H1 (cell line): ENCODE measurements around the gene ZNF614. TPM values are rescaled to one million over a fixed set of nuclear protein-coding genes. Genes with fewer than 3 reads are reported as not detected.
"Not testable (repeated sequence)": the region's sequence is repeated elsewhere in the genome, so short reads cannot be mapped to it uniquely, and the experiment has no call there.

ENCODE experiments used
- CTCF ChIA-PET: fragments of 300-600 bp; sonication (Branson Sonifier 250); formaldehyde crosslinking; loops from one replicate; lab custom pipeline; 2021; ENCODE audit not compliant: partially characterized antibody; lab: Charles Lee
- POLR2A ChIA-PET: fragments of 300-600 bp; sonication (Branson Sonifier 250); formaldehyde crosslinking; loops from one replicate; lab custom pipeline; 2021; ENCODE audit warnings: inconsistent platforms; ENCODE audit not compliant: partially characterized antibody; lab: Charles Lee
- DNase-seq, 2 experiments: peaks; one replicate each; pipeline versions ENCODE4 v3.0.0 to v3.0.0-alpha.2; 2010 to 2022; ENCODE audit warnings: low spot score in 2 of 2, low read depth in 1 of 2, mixed read lengths in 1 of 2
- FAIRE-seq: peaks from 2 replicates; lab custom pipeline; 2011; peaks lifted over from hg19 to GRCh38; lab: Jason Lieb, UNC
- H2AFZ ChIP-seq: 2 replicates; pipeline ENCODE4 v1.8.1; 2012; ENCODE audit warnings: low read length, inconsistent platforms
- H2AK5ac ChIP-seq: 2 replicates; pipeline ENCODE4 v1.6.1; 2013; ENCODE audit warnings: low read depth, low read length
- H2BK120ac ChIP-seq: replicated peaks from 2 replicates; pipeline ENCODE3; 2013; ENCODE audit warnings: low read depth, low read length, inconsistent platforms
- H2BK12ac ChIP-seq: 2 replicates; pipeline ENCODE4 v1.6.1; 2013; ENCODE audit warnings: low read depth, low read length
- H2BK15ac ChIP-seq: 2 replicates; pipeline ENCODE4 v1.6.1; 2013; ENCODE audit warnings: low read length
- H2BK20ac ChIP-seq: 2 replicates; pipeline ENCODE4 v1.6.1; 2013; ENCODE audit warnings: low read length
- H2BK5ac ChIP-seq: 2 replicates; pipeline ENCODE4 v1.6.1; 2013; ENCODE audit warnings: low read depth, low read length
- H3K14ac ChIP-seq: 2 replicates; pipeline ENCODE4 v1.6.1; 2013; ENCODE audit warnings: inconsistent platforms; ENCODE audit not compliant: insufficient read length
- H3K18ac ChIP-seq: 2 replicates; pipeline ENCODE4 v1.6.1; 2013; ENCODE audit warnings: low read length; ENCODE audit errors: extremely low read depth
- H3K23ac ChIP-seq: 2 replicates; pipeline ENCODE4 v1.6.1; 2013; ENCODE audit warnings: inconsistent platforms; ENCODE audit not compliant: insufficient read length
- H3K23me2 ChIP-seq: 2 replicates; pipeline ENCODE4 v1.6.1; 2013; ENCODE audit warnings: low read depth, low read length
- H3K27ac ChIP-seq: 2 replicates; pipeline ENCODE4 v1.6.1; 2011; ENCODE audit warnings: low read depth, low read length, inconsistent platforms
- H3K27me3 ChIP-seq, 4 experiments: replicated peaks in 1 of 4; 1 replicate in 1 of 4; 2 replicates in 3 of 4; pipeline versions ENCODE4 v1.6.1 to v1.8.1; 2011 to 2013; ENCODE audit warnings: low read length in 3 of 4, mild to moderate bottlenecking in 3 of 4, inconsistent platforms in 2 of 4, mixed read lengths in 2 of 4, moderate library complexity in 1 of 4; ENCODE audit not compliant: control insufficient read depth in 3 of 4, insufficient read depth in 3 of 4; ENCODE audit errors: extremely low read depth in 1 of 4
- H3K36me3 ChIP-seq, 4 experiments: 2 replicates each; pipeline versions ENCODE4 v1.6.1 to v1.8.1; 2011 to 2013; ENCODE audit warnings: mild to moderate bottlenecking in 4 of 4, low read length in 3 of 4, moderate library complexity in 2 of 4, control low read depth in 1 of 4, inconsistent platforms in 1 of 4; ENCODE audit not compliant: insufficient read depth in 4 of 4, control insufficient read depth in 2 of 4
- H3K4ac ChIP-seq: replicated peaks from 2 replicates; pipeline ENCODE3; 2013; ENCODE audit warnings: low read length, low read depth, mixed read lengths, inconsistent platforms; ENCODE audit not compliant: insufficient read length
- H3K4me1 ChIP-seq, 4 experiments: replicated peaks in 1 of 4; 1 replicate in 1 of 4; 2 replicates in 3 of 4; pipeline versions ENCODE4 v1.6.1 to v1.8.1; 2011 to 2013; ENCODE audit warnings: low read length in 3 of 4, inconsistent platforms in 2 of 4, mixed read lengths in 1 of 4; ENCODE audit not compliant: insufficient read depth in 4 of 4, control insufficient read depth in 3 of 4
- H3K4me2 ChIP-seq, 2 experiments: 2 replicates each; pipeline versions ENCODE4 v1.6.1 to v1.8.1; 2011 to 2013; ENCODE audit warnings: low read depth in 2 of 2, low read length in 2 of 2, control low read depth in 1 of 2, inconsistent platforms in 1 of 2, mild to moderate bottlenecking in 1 of 2; ENCODE audit not compliant: insufficient read depth in 1 of 2
- H3K4me3 ChIP-seq, 4 experiments: fragments of 200-600, 300-600 bp in 1 of 4; sonication (generic), shearing (Covaris generic), sonication (Bioruptor Twin) in 1 of 4; 2 replicates each; pipeline versions ENCODE4 v1.5.1 to v1.8.1; 2011 to 2016; ENCODE audit warnings: low read length in 4 of 4, low read depth in 3 of 4, control low read depth in 2 of 4, inconsistent platforms in 2 of 4, mild to moderate bottlenecking in 2 of 4, mixed read lengths in 1 of 4, moderate library complexity in 1 of 4; ENCODE audit not compliant: insufficient read depth in 2 of 4; ENCODE audit errors: extremely low read depth in 1 of 4
- H3K56ac ChIP-seq: replicated peaks from 2 replicates; pipeline ENCODE3; 2013; ENCODE audit warnings: low read depth, mild to moderate bottlenecking, mixed read lengths, low read length, inconsistent platforms; ENCODE audit not compliant: insufficient read length
- H3K79me1 ChIP-seq: 2 replicates; pipeline ENCODE4 v1.6.1; 2013; ENCODE audit warnings: low read depth, low read length, control low read depth
- H3K79me2 ChIP-seq, 2 experiments: 2 replicates each; pipeline versions ENCODE4 v1.6.1 to v1.8.1; 2012 to 2013; ENCODE audit warnings: low read length in 2 of 2, mild to moderate bottlenecking in 2 of 2, inconsistent platforms in 1 of 2; ENCODE audit not compliant: insufficient read depth in 2 of 2, control insufficient read depth in 1 of 2
- H3K9ac ChIP-seq, 4 experiments: replicated peaks in 1 of 4; 1 replicate in 1 of 4; 2 replicates in 3 of 4; pipeline versions ENCODE4 v1.6.1 to v1.8.1; 2011 to 2013; ENCODE audit warnings: low read depth in 3 of 4, low read length in 3 of 4, control low read depth in 2 of 4, mild to moderate bottlenecking in 2 of 4, moderate library complexity in 2 of 4, inconsistent platforms in 1 of 4; ENCODE audit errors: extremely low read depth in 1 of 4
- H3K9me3 ChIP-seq, 2 experiments: 2 replicates each; pipeline versions ENCODE4 v1.6.1 to v1.8.1; 2012 to 2013; ENCODE audit warnings: mild to moderate bottlenecking in 2 of 2, moderate library complexity in 2 of 2, control low read depth in 1 of 2, inconsistent platforms in 1 of 2, low read depth in 1 of 2, low read length in 1 of 2, mixed read lengths in 1 of 2; ENCODE audit not compliant: insufficient read depth in 2 of 2
- H4K20me1 ChIP-seq, 2 experiments: replicated peaks in 1 of 2; 2 replicates each; pipeline versions ENCODE3 to v1.8.1; 2011 to 2013; ENCODE audit warnings: inconsistent platforms in 2 of 2, low read length in 2 of 2, mild to moderate bottlenecking in 1 of 2; ENCODE audit not compliant: insufficient read depth in 2 of 2, control insufficient read depth in 1 of 2
- H4K5ac ChIP-seq: 2 replicates; pipeline ENCODE4 v1.6.1; 2013; ENCODE audit warnings: low read length, low read depth, mixed read lengths, inconsistent platforms; ENCODE audit not compliant: insufficient read length
- H4K8ac ChIP-seq: 2 replicates; pipeline ENCODE4 v1.8.0; 2013; ENCODE audit warnings: mild to moderate bottlenecking, moderate library complexity, low read length, inconsistent platforms; ENCODE audit not compliant: insufficient read depth; ENCODE audit errors: extremely low read depth
- H4K91ac ChIP-seq: replicated peaks from 2 replicates; pipeline ENCODE3; 2013; ENCODE audit warnings: low read length, mixed read lengths, inconsistent platforms; ENCODE audit not compliant: insufficient read length
- WGBS, 2 experiments: shearing (Covaris generic) in 1 of 2; methylation state at CpG; one replicate each; pipeline versions ENCODE4 v1.1.6 to v1.1.7; 2013 to 2015; ENCODE audit warnings: low lambda C conversion rate in 2 of 2, mixed read lengths in 2 of 2, inconsistent platforms in 1 of 2, low coverage in 1 of 2, missing lambda C conversion rate in 1 of 2; ENCODE audit not compliant: insufficient replicate concordance in 2 of 2, insufficient coverage in 1 of 2, insufficient read length in 1 of 2; ENCODE audit errors: extremely low coverage in 1 of 2, missing lambda C conversion rate in 1 of 2; 5-methylcytosine and 5-hydroxymethylcytosine counted together
- polyA plus RNA-seq, 7 experiments: library from polyadenylated mRNA; depleted of rRNA in 3 of 7; stranded (reverse) in 5 of 7; unstranded in 2 of 7; fragments of >200 nt in 5 of 7; fragments of 200-250 nt in 2 of 7; gene quantifications; 1 replicate in 5 of 7; 2 replicates in 1 of 7; 4 replicates in 1 of 7; pipeline versions ENCODE4 v1.2.1 to v1.2.3, GENCODE V29; 2011 to 2013; ENCODE audit warnings: missing spikeins in 2 of 7, mixed read lengths in 2 of 7
- total RNA-seq: library from RNA; stranded (reverse); fragmentation: NEBNext Ultra II Directional; extraction: Animal tissue kit (Norgen Biotek cat#: 25700); gene quantifications from 2 replicates; pipeline ENCODE4 v1.2.1, GENCODE V29; 2021

ZNF614 gene
- total and polyA plus RNA-seq, 2 of the 8 experiments (the other 6 are each of a cell fraction or from before 2014, with no cell fraction given) = 4.7 to 18.7 TPM

DNA sequence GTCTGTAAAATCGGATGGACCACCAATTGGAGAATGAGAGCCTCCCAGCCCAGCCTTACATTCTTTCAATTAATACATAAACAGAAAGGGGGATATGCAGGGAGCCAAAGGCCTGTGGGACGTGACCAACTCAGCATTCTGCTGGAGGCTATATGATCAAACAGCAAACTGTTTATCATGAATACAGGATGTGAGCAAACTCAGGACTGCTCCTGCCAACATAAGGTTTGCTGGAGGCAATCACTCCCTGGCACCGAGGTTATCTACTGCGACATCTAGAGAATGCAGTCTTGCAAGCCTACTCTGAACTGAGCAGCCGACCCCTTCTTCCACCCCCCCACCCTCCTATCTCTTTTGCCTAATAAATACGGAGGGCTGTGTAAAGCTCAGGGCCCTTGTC, 47.3 kb downstream of the ZNF614 start:
- POLR2A ChIA-PET, H3K4me3 ChIP-seq, H3K79me1 ChIP-seq, FAIRE-seq, H2BK120ac ChIP-seq, H3K23me2 ChIP-seq, H2AK5ac ChIP-seq, CTCF ChIA-PET, H3K56ac ChIP-seq, H3K9ac ChIP-seq, H2AFZ ChIP-seq, H2BK5ac ChIP-seq, H3K23ac ChIP-seq, H2BK15ac ChIP-seq, H4K20me1 ChIP-seq, H2BK12ac ChIP-seq, H2BK20ac ChIP-seq, H3K27me3 ChIP-seq, H3K4me1 ChIP-seq, H3K18ac ChIP-seq, H4K91ac ChIP-seq, H3K4ac ChIP-seq, DNase-seq, H3K27ac ChIP-seq, H4K8ac ChIP-seq, H4K5ac ChIP-seq, H3K4me2 ChIP-seq, H3K14ac ChIP-seq: not testable (repeated sequence)
- Histone ChIP-seq H3K9me3 (peaks cover 14 to 31% of the 10 kb centered on the region in 2 experiments), H3K79me2 (peaks cover 0 to 68% of the 10 kb centered on the region in 2 experiments; a peak in 3 of 4 replicates), H3K36me3 (peaks cover 0 to 11% (median 0%) of the 10 kb centered on the region in 4 experiments; a peak in 3 of 8 replicates)
- WGBS, 2 experiments = 86% methylated on average over 6 of the region's 6 CpGs; no CpG with 5 or more reads in 1 of the 2 experiments
